Colonic mucosa (tissue), 4 donors: ENCODE data around the gene POU3F4. TPM values are rescaled to one million over a fixed set of nuclear protein-coding genes. Genes with fewer than 3 reads are reported as not detected.

Experiments used
- DNase-seq: peaks from one replicate; pipeline ENCODE4 v3.0.0-alpha.2; 2020
- H3K27ac ChIP-seq: fragments of 200-600 bp; one replicate; pipeline ENCODE4 v1.8.0; 2021
- H3K27me3 ChIP-seq: fragments of 200-600 bp; one replicate; pipeline ENCODE4 v1.8.0; 2021
- H3K36me3 ChIP-seq: fragments of 200-600 bp; one replicate; pipeline ENCODE4 v1.8.0; 2021
- H3K4me1 ChIP-seq: fragments of 200-600 bp; one replicate; pipeline ENCODE4 v1.8.0; 2021; ENCODE audit warnings: mild to moderate bottlenecking
- H3K4me3 ChIP-seq: fragments of 200-600 bp; one replicate; pipeline ENCODE4 v1.8.0; 2021
- H3K9ac ChIP-seq, 2 donors: one replicate each; pipeline ENCODE4 v1.7.0; 2013; ENCODE audit warnings: control low read depth in 2 of 2, low read depth in 2 of 2, low read length in 2 of 2
- H3K9me3 ChIP-seq: fragments of 200-600 bp; one replicate; pipeline ENCODE4 v1.8.0; 2021
- CTCF ChIP-seq: fragments of 200-600 bp; IDR thresholded peaks from one replicate; pipeline ENCODE4 v1.8.0; 2022; ENCODE audit warnings: antibody characterized with exemption, mild to moderate bottlenecking
- intact Hi-C: fragments of 100-400 bp; cut with DNase I; formaldehyde crosslinking; loops from one replicate; pipeline ENCODE4 v1.14.1; 2022
- total RNA-seq, 2 donors: library from RNA; stranded (reverse); fragmentation: NEBNext Ultra II Directional in 1 of 2; extraction: Animal tissue kit (Norgen Biotek cat#: 25700) in 1 of 2; gene quantifications; one replicate each; pipeline ENCODE4 v1.2.1, GENCODE V29; 2021
- donor health status: healthy.
- donor health status: DM: no; HTN: no; CAD: no.
- donor health status: DM: no; HTN: no; CAD: no.

Gene POU3F4
- not detected for total RNA-seq

- no peaks in the 10 kb centered on the region for H3K9me3 ChIP-seq
- TF ChIP-seq CTCF: no peak
- H3K4me3 ChIP-seq: no peak within 1 kb of the TSS
- no peaks in the 10 kb centered on the region for H3K4me1 ChIP-seq
- H3K27ac ChIP-seq: no peak within 1 kb of the TSS
- DNase-seq: no peak
- intact Hi-C loops: no loop called here
- H3K9ac ChIP-seq: no peak within 1 kb of the TSS
- H3K27me3 ChIP-seq: peaks cover 26% of the 10 kb centered on the region
- no peaks in the 10 kb centered on the region for H3K36me3 ChIP-seq
Measured at GRCh38 chrX:83508006-83508405, at the start of gene POU3F4. Gene POU3F4 (plus strand): TSS chrX:83508290. CDS start chrX:83508325, 35 bp downstream.

GRCh38 chrX:83469551-83469950, 38.5 kb upstream of the POU3F4 start:
- no peak overlapping the region for H3K4me3 ChIP-seq
- H3K9me3 ChIP-seq: no peaks in the 10 kb centered on the region
- intact Hi-C loops: no loop called here
- DNase-seq: peak; percentile 20
- no peaks in the 10 kb centered on the region for H3K36me3 ChIP-seq
- H3K9ac ChIP-seq: no peak overlapping the region
- no peak overlapping the region for H3K27ac ChIP-seq
- peak; percentile 41 for TF ChIP-seq CTCF
- no peaks in the 10 kb centered on the region for H3K27me3 ChIP-seq
- no peaks in the 10 kb centered on the region for H3K4me1 ChIP-seq

DNA sequence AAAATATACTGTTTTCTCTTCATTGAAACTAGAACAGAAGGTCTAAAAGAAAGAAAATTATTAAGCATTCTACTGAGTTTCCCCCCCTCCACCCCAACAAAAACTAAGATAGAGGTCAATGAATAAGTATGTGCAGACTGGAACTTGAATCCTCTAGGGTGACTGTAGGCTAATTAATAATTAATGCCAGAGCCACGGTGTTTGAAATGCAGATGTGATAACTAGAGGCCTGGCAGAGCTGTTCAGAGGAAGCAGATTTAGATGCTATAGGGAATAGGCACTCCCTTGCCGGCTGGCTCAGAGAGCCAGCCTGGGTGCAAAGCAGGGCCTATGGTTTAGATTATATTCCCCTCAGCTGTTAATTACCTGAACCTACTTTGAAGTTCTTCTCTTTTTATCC, 12.2 kb upstream of the POU3F4 start:
- no peak for TF ChIP-seq CTCF
- Histone ChIP-seq H3K4me3 (no peak overlapping the region), H3K9me3 (no peaks in the 10 kb centered on the region), H3K4me1 (no peaks in the 10 kb centered on the region), H3K27ac (no peak overlapping the region), H3K9ac (no peak overlapping the region), H3K36me3 (no peaks in the 10 kb centered on the region), H3K27me3 (no peaks in the 10 kb centered on the region)
- intact Hi-C loops: no loop called here
- no peak for DNase-seq

- Histone ChIP-seq H3K36me3 (no peaks in the 10 kb centered on the region), H3K9me3 (no peaks in the 10 kb centered on the region), H3K27me3 (no peaks in the 10 kb centered on the region), H3K9ac (no peak overlapping the region), H3K27ac (no peak overlapping the region), H3K4me3 (no peak overlapping the region), H3K4me1 (no peaks in the 10 kb centered on the region)
- no peak for TF ChIP-seq CTCF
- intact Hi-C loops: no loop called here
- DNase-seq: no peak
Measured at GRCh38 chrX:83501003-83501402, 7.1 kb upstream of the POU3F4 start.

GRCh38 chrX:83501530-83501929, 6.6 kb upstream of the POU3F4 start:
- Histone ChIP-seq H3K27me3 (no peaks in the 10 kb centered on the region), H3K27ac (no peak overlapping the region), H3K4me3 (no peak overlapping the region), H3K36me3 (no peaks in the 10 kb centered on the region), H3K9me3 (no peaks in the 10 kb centered on the region), H3K9ac (no peak overlapping the region), H3K4me1 (no peaks in the 10 kb centered on the region)
- intact Hi-C loops: no loop called here
- no peak for DNase-seq
- no peak for TF ChIP-seq CTCF
